ENCODE data around the gene TM4SF4. TPM values are rescaled to one million over a fixed set of nuclear protein-coding genes. Genes with fewer than 3 reads are reported as not detected.
A peak's percentile ranks its signal among the peaks of the same experiment; 100 is the strongest.
"Not testable (repeated sequence)": the region's sequence is repeated elsewhere in the genome, so short reads cannot be mapped to it uniquely, and the experiment has no call there.

Gene TM4SF4
- total RNA-seq, 1 donor from 2014 or later: not detected

DNA sequence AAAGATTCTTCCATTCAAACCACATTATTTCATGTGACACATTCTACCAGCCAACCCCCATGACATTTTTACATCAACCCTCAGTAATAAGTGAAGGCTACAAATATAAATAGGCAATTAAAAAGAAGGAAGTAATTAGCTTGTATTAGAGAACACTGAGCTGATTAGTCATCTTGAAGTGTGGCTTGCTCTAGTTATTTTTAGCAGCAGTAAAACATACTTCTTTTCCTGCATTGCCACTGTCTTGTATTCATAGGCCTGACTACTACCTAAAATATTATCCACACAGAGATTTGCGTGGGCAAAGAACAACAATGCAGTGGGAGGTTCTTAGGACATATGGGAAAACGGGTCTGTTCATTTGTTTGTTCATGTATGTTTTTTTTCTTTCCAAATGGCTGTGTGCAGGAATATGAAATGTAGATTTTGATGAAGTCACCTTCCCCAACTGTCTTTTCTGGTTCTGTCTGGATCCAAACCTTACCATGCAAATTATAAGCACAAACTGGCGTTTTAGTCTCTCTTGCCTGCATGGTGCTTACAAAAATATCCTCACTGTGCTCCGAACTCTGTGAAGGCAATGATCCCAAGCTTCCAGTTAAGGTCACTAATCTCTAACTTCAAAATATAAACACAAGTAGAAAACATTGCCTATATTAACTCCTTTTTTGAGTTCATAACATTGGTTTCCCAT, 31.5 kb upstream of the TM4SF4 start:
- H3K4me3 ChIP-seq (ENCODE audit: low read depth, low read length): no peak overlapping the region
- TF ChIP-seq, protein P1, sequence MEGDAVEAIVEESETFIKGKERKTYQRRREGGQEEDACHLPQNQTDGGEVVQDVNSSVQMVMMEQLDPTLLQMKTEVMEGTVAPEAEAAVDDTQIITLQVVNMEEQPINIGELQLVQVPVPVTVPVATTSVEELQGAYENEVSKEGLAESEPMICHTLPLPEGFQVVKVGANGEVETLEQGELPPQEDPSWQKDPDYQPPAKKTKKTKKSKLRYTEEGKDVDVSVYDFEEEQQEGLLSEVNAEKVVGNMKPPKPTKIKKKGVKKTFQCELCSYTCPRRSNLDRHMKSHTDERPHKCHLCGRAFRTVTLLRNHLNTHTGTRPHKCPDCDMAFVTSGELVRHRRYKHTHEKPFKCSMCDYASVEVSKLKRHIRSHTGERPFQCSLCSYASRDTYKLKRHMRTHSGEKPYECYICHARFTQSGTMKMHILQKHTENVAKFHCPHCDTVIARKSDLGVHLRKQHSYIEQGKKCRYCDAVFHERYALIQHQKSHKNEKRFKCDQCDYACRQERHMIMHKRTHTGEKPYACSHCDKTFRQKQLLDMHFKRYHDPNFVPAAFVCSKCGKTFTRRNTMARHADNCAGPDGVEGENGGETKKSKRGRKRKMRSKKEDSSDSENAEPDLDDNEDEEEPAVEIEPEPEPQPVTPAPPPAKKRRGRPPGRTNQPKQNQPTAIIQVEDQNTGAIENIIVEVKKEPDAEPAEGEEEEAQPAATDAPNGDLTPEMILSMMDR (IDR thresholded peaks at IDR 0.05; ENCODE audit: insufficient read depth, low read length, poor library complexity, severe bottlenecking): no peak
- H3K36me3 ChIP-seq (ENCODE audit: control insufficient read depth, insufficient read depth, low read length): no peaks in the 10 kb centered on the region
- peak; percentile 49 for DNase-seq (ENCODE audit: low read depth)
- no peaks in the 10 kb centered on the region for H3K27me3 ChIP-seq (ENCODE audit: control insufficient read depth, insufficient read depth, low read length)

DNA sequence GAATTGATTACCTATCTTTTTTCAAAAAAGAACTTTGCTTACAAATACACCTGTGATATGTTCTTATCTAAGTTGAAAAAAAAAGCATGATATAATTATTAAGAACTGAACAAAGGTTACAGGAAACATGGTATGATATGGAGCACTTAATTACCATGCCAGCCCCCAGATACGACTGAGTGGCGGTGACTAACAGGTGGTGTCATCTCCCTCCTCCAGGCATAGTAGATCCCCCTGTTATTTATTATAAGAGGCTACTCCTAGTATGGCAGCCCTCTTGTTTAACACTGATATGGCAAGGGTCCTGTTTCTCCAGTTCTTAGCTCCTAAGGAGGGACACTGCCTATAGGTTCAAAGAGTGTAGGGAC, 31.0 kb upstream of the TM4SF4 start:
- Histone ChIP-seq H3K36me3 (ENCODE audit: control insufficient read depth, insufficient read depth, low read length) (no peaks in the 10 kb centered on the region), H3K4me3 (ENCODE audit: low read depth, low read length) (no peak overlapping the region), H3K27me3 (ENCODE audit: control insufficient read depth, insufficient read depth, low read length) (no peaks in the 10 kb centered on the region)
- no peak for DNase-seq (ENCODE audit: low read depth)
- TF ChIP-seq, protein P1 (IDR thresholded peaks at IDR 0.05; ENCODE audit: insufficient read depth, low read length, poor library complexity, severe bottlenecking): no peak

DNA sequence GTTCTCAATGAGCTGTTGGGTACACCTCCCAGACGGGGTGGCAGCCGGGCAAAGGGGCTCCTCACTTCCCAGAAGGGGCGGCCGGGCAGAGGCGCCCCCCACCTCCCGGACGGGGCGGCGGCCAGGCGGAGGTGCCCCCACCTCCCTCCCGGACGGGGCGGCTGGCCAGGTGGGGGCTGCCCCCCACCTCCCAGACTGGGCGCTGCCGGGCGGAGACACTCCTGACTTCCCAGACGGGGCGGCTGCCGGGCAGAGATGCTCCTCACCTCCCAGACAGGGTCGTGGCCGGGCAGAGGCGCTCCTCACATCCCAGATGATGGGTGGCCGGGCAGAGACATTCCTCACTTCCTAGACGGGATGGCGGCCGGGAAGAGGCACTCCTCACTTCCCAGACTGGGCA, 29.6 kb upstream of the TM4SF4 start:
- H3K27me3 ChIP-seq (ENCODE audit: control insufficient read depth, insufficient read depth, low read length); H3K36me3 ChIP-seq (ENCODE audit: control insufficient read depth, insufficient read depth, low read length); DNase-seq (ENCODE audit: low read depth); H3K4me3 ChIP-seq (ENCODE audit: low read depth, low read length): not testable (repeated sequence)

DNA sequence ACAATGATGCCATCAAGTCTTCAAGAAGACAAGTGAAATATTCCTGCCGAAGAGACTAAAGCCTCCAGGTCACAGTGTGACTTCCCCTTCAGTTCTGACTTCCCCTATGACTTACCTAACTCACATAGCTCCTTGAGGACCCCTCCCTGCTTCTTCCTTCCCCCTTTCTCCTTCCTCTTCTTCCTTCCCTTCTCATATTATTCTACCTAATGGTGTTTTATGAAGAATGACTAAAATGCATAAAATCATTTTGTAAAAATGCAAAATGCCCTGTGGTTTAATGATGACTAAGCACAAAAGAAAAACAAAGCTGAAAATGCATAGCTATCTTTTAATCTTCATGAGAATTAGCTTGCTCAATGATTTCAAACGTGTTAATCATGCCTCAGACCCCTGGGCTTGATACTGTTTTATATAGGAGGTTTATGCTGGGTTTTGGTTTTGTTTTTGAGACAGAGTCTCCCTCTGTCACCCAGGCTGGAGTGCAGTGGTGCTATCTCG, 26.1 kb upstream of the TM4SF4 start:
- Histone ChIP-seq H3K36me3 (ENCODE audit: control insufficient read depth, insufficient read depth, low read length) (no peaks in the 10 kb centered on the region), H3K4me3 (ENCODE audit: low read depth, low read length) (no peak overlapping the region), H3K27me3 (ENCODE audit: control insufficient read depth, insufficient read depth, low read length) (no peaks in the 10 kb centered on the region)
- DNase-seq (ENCODE audit: low read depth): no peak
- TF ChIP-seq, protein P1 (IDR thresholded peaks at IDR 0.05; ENCODE audit: insufficient read depth, low read length, poor library complexity, severe bottlenecking): no peak

DNA sequence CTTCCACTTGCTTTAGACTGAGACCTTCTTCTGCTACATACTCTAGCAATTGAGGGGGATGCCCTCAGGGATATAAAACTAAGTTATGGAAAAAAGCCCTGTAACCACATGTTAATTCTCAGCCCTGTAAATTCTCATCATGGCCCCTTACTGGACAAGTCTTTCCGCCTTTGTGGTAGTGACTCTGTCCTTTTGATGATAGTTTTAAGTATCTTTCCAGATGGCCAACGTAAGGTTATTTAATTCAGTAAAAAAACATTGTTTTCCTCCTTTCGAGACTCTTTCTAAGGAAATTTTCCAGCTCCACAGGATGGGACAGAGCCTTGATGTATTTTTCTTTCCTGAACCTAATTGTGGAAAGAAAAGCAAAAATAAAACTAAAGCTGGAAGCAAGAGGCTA, 25.3 kb upstream of the TM4SF4 start:
- TF ChIP-seq, protein P1 (IDR thresholded peaks at IDR 0.05; ENCODE audit: insufficient read depth, low read length, poor library complexity, severe bottlenecking): no peak
- Histone ChIP-seq H3K4me3 (ENCODE audit: low read depth, low read length) (no peak overlapping the region), H3K36me3 (ENCODE audit: control insufficient read depth, insufficient read depth, low read length) (no peaks in the 10 kb centered on the region), H3K27me3 (ENCODE audit: control insufficient read depth, insufficient read depth, low read length) (no peaks in the 10 kb centered on the region)
- DNase-seq (ENCODE audit: low read depth): no peak

DNA sequence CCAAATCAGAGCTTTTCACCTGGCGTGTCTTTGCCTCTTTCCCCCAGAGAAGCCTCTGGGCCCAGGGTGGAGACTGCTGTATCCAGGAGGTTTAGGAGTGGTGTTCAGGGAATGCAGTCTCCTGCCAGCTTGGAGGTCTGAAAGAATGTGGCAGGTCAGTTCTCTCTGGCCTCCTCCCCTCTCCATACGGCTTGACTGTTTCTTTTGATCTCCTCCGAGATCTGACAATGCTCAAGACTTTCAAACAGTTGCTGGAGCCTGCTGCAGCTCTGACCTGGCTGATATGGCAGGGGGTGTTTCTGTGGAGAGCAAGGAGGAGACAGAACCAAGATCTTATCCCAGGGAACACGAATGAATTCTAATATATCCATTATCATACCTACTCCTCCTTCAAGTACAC, 24.7 kb upstream of the TM4SF4 start:
- DNase-seq (ENCODE audit: low read depth): no peak
- Histone ChIP-seq H3K36me3 (ENCODE audit: control insufficient read depth, insufficient read depth, low read length) (no peaks in the 10 kb centered on the region), H3K4me3 (ENCODE audit: low read depth, low read length) (no peak overlapping the region), H3K27me3 (ENCODE audit: control insufficient read depth, insufficient read depth, low read length) (no peaks in the 10 kb centered on the region)
- TF ChIP-seq, protein P1 (IDR thresholded peaks at IDR 0.05; ENCODE audit: insufficient read depth, low read length, poor library complexity, severe bottlenecking): no peak
